Panc1 (cell line): ENCODE measurements around the gene GHITM.

Experiments used
- CTCF ChIP-seq: fragments of 450-650 bp; IDR thresholded peaks from 2 replicates; pipeline ENCODE4 v1.5.1; 2017; ENCODE audit warnings: mild to moderate bottlenecking
- REST ChIP-seq, 2 experiments: IDR thresholded peaks; 2 replicates each; pipeline ENCODE4 v1.6.1; 2011 to 2012; ENCODE audit warnings: low read depth in 2 of 2, control low read depth in 1 of 2, low read length in 1 of 2, mild to moderate bottlenecking in 1 of 2, moderate library complexity in 1 of 2; ENCODE audit not compliant: insufficient read depth in 1 of 2

- TF ChIP-seq REST (IDR thresholded peaks at IDR 0.05; ENCODE audit: insufficient read depth in 1 of 2, low read depth in 2 of 2, low read length in 1 of 2) (no peak), CTCF (no peak)
Measured at GRCh38 chr10:84149854-84150253, 10.5 kb downstream of the GHITM start.
